Effector memory CD8-positive, alpha-beta T cell (primary cell): ENCODE data around the gene FOXN3.

Experiments used
- ATAC-seq: fragments of 150-1000 bp; cut with Tn5 transposase; replicated peaks from 2 replicates; pipeline ENCODE4 v1.10.0; 2021; ENCODE audit warnings: mild to moderate bottlenecking, moderate library complexity
- DNase-seq, 3 experiments: peaks; one replicate each; pipeline ENCODE4 v3.0.0; 2021
- H3K27ac Mint-ChIP-seq, 2 donors: one replicate each; pipeline ENCODE4 v1.8.0; 2022; ENCODE audit warnings: mild to moderate bottlenecking in 2 of 2, mixed read lengths in 2 of 2, moderate library complexity in 2 of 2
- H3K27me3 Mint-ChIP-seq, 2 donors: one replicate each; pipeline ENCODE4 v1.8.0; 2022; ENCODE audit warnings: mixed read lengths in 2 of 2
- H3K36me3 Mint-ChIP-seq: one replicate; pipeline ENCODE4 v1.8.0; 2022; ENCODE audit warnings: mild to moderate bottlenecking, moderate library complexity, mixed read lengths; ENCODE audit not compliant: insufficient read depth
- H3K4me1 Mint-ChIP-seq, 2 donors: one replicate each; pipeline ENCODE4 v1.8.0; 2022; ENCODE audit warnings: low read depth in 2 of 2, mixed read lengths in 2 of 2
- H3K4me3 Mint-ChIP-seq, 2 donors: one replicate each; pipeline ENCODE4 v1.8.0; 2022; ENCODE audit warnings: mild to moderate bottlenecking in 2 of 2, mixed read lengths in 2 of 2, moderate library complexity in 2 of 2
- H3K9me3 Mint-ChIP-seq, 2 donors: one replicate each; pipeline ENCODE4 v1.8.0; 2022; ENCODE audit warnings: mixed read lengths in 2 of 2

FOXN3 gene

DNA sequence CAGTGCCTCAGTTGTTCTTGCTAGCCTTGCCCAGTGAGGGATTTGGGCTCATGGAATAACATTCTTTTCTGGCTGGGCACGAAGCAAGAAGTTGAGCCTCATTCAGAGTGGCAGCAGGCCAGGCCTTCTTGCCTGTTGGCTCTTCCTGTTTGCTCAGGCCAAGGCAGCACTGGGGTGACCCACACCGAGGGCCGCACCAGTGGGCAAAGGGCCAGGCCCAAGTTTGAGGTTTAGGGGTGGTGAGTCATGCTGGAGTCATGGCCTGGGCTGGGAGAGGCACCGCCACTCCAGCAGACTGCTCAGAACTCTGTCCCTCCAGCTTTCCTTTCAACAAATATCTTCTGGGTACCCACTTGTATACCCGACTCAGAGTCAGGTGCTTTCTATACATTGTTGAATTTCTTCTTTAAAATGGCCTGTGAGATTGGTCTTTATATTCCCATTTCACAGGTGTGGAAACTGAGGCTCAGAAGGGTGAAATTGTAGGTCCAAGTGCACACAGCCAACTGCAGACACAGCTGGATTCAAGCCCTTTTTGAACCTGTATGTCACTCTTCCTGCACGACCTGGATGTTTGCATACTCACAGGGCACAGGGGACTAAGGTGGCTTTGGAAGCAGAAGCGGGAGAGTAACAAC lies 279.4 kb downstream of the FOXN3 start:
- Mint-ChIP-seq H3K4me3 (no peak overlapping the region), H3K4me1 (no peaks in the 10 kb centered on the region), H3K36me3 (peaks cover 2% of the 10 kb centered on the region), H3K27me3 (peaks cover 0 to 25% of the 10 kb centered on the region in 2 donors), H3K27ac (peak overlapping the region in 1 of 2 donors; percentile 19), H3K9me3 (peaks cover 10 to 18% of the 10 kb centered on the region in 2 donors)
- ATAC-seq (no peak), DNase-seq (no peak)

DNA sequence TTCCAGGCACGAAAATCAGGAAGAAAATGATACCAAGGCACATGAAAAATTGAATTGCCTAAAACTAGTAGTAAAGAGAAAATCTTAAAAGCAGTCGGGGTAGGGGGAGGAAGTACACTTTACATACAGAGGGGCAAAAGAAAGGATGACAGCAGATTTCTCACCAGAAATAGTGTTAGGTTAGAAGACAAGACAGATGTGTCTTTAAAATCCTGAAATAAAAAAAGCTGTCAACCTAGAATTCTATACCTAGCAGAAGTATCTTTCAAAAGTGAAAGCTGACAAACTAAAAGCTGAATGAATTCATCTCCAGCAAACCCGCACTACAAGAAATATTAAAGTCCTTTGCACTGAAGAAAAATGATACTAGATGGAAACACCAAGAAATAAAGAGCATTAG lies 280.4 kb downstream of the FOXN3 start:
- Mint-ChIP-seq H3K27ac (no peak overlapping the region), H3K36me3 (no peaks in the 10 kb centered on the region), H3K4me1 (no peaks in the 10 kb centered on the region), H3K27me3 (peaks cover 0 to 25% of the 10 kb centered on the region in 2 donors), H3K4me3 (no peak overlapping the region), H3K9me3 (peaks cover 10 to 18% of the 10 kb centered on the region in 2 donors)
- ATAC-seq (no peak), DNase-seq (no peak)

DNA sequence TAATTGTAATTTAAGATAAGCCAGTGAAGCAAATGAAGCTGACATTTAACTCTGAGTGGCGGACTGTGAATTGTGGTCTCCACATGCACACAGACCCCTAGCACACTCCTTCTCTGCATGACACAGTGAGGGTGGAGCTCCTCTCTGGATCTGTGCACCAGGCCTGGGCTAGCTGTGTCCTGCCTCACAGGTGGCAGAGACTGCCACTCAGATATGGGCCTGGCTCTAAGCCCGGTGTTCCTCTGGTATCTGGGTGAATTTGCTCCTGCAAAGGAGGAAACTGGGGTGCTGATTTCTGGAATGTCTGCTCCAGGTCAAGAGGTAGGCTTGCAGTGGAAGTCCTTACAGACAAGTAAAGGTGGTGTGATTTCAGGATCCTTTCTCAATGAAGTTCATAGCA lies 282.4 kb downstream of the FOXN3 start:
- Mint-ChIP-seq H3K4me3 (no peak overlapping the region), H3K4me1 (no peaks in the 10 kb centered on the region)

DNA sequence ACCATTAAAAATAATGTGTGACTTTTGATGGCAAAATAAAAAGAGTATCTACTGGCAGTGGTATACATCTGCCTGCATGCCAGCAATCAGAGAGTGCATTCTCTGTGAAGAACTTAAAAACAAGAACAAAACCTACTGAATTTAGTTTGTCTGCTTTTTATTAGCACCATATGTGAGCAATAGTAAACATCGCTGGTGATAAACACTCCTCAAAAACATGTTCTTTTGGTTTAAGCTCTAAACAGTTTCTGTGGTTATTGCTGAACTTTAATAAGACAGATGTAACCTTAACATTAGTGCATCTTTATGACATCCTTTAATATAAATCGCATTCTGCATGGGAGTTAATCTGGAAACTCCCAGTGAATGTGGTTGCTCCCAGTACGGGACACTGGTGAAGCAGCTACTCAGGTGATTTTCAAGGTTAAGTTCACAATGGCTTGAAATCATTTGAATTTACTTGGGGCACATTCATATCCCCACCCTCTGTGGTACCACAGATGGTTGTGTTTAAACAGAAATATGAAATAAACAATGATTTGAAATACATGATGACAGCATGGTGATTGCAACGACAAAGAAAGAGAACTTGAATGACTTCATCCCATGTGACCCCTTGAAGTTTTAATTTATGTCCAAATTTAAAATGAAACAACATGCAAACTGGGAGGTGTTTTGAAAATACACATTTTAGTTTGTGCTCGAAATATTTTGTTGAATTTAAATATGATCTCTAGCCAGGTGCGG lies 285.9 kb downstream of the FOXN3 start:
- no peak overlapping the region for H3K27ac Mint-ChIP-seq
- no peak for DNase-seq
- H3K36me3 Mint-ChIP-seq = no peaks in the 10 kb centered on the region

More for the DNA sequence above, 282.4 kb downstream of the FOXN3 start:
- no peak for DNase-seq
- H3K9me3 Mint-ChIP-seq = peaks cover 10 to 18% of the 10 kb centered on the region in 2 donors
- no peak overlapping the region for H3K27ac Mint-ChIP-seq
- no peaks in the 10 kb centered on the region for H3K36me3 Mint-ChIP-seq
- H3K27me3 Mint-ChIP-seq = peaks cover 0 to 17% of the 10 kb centered on the region in 2 donors
- no peak for ATAC-seq

DNA sequence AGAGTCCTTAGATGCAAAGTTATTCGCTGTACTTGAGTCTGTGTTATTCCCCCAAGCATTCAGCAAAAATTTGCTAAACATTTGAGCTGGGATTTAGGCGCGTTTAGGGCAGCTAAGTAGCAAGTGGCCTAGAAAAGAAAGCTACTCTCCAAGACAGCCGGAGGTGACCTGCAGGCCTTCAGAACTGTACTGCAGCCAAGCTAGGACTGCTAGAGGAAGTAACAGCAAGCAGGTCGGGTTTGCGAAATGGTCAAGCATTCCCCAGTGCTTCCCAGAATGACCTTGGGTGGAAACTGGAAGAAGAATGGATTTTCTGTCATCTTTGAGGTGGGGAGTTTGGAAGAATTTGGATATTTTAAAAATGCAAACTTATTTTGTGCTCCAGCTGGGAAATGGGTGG lies 287.5 kb downstream of the FOXN3 start:
- ATAC-seq = no peak
- DNase-seq = no peak
- no peak overlapping the region for H3K27ac Mint-ChIP-seq
- peaks cover 0 to 13% of the 10 kb centered on the region in 2 donors for H3K27me3 Mint-ChIP-seq
- no peaks in the 10 kb centered on the region for H3K36me3 Mint-ChIP-seq
- H3K9me3 Mint-ChIP-seq = no peaks in the 10 kb centered on the region
- no peak overlapping the region for H3K4me3 Mint-ChIP-seq
- no peaks in the 10 kb centered on the region for H3K4me1 Mint-ChIP-seq

More for the DNA sequence above, 285.9 kb downstream of the FOXN3 start:
- Mint-ChIP-seq H3K27me3 (no peaks in the 10 kb centered on the region), H3K9me3 (peaks cover 5 to 12% of the 10 kb centered on the region in 2 donors), H3K4me3 (no peak overlapping the region), H3K4me1 (no peaks in the 10 kb centered on the region)
- no peak for ATAC-seq

DNA sequence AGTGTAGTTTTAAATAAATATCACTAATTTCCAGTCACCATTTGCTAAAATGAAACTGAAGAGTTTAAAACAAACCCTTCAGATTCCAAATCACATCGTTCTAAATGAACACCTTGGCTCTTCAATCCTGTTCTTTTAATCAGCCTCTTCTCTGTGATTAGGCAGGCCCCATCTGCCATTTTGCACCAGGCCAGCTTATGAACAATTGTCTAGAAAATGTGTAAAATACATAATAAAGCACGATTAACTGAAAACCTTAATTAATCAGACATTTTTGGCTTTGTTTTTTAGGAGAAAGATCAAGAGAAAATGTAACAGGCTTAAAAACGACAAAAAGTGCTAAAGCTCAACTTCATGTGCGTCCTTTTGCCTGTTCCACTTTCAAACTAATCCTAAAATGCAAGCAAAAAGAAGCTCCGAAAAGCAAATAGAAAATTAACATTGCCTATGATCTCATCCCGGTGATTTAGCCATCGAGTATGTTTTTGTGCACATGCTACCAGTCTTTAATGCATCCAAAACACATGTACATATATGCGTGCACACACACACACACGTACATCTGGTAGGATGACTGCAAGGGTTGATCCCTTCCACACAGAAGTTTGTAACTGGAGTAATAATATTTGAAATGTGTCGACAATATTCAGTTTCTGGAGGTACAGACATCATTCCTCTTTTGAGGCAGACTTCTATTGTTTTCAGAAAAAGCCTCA lies 288.6 kb downstream of the FOXN3 start:
- Mint-ChIP-seq H3K4me3 (no peak overlapping the region), H3K9me3 (no peaks in the 10 kb centered on the region), H3K4me1 (no peaks in the 10 kb centered on the region), H3K36me3 (no peaks in the 10 kb centered on the region), H3K27me3 (peaks cover 2 to 14% of the 10 kb centered on the region in 2 donors), H3K27ac (no peak overlapping the region)
- ATAC-seq (no peak), DNase-seq (no peak)

DNA sequence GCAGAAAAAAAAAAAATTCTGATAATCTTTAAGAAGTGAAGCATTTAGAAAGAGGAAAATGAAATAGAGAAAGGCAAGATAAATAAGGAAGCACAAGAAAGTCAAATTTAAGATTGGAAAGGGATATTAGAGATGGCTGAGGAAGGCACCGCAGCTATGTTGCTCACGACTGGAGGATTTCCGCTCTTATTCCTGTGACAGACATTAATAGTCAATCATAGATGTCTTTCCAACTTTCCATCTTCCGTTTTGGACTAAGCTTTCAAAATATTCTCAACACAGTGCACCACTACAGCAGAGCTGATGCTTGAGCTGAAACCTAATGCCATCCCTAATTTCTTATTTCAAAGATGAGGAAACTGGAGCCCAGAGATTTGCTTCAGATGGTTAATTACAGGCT lies 290.6 kb downstream of the FOXN3 start:
- DNase-seq = no peak
- no peaks in the 10 kb centered on the region for H3K36me3 Mint-ChIP-seq
- no peaks in the 10 kb centered on the region for H3K9me3 Mint-ChIP-seq
- H3K27ac Mint-ChIP-seq = no peak overlapping the region
- no peak for ATAC-seq
- H3K27me3 Mint-ChIP-seq = peaks cover 10 to 34% of the 10 kb centered on the region in 2 donors
- no peaks in the 10 kb centered on the region for H3K4me1 Mint-ChIP-seq
- no peak overlapping the region for H3K4me3 Mint-ChIP-seq

DNA sequence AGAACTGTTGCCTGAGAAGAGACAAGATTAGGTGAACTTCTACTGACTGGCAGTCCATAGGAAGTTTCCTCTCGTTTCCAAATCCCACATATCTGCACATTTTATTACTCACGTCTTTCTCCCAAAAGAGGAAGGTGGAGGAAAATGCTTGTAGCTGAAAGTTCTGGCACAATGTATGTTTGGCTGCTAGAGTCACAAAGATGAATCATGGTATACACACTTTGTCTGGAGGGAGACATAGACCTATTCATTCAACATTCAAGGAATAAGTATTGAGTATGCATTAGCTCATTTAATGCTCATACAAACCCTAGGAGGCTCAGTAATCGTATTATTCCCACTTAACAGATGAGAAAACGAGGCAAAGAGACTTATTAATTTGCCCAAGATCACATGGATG lies 291.8 kb downstream of the FOXN3 start:
- Mint-ChIP-seq H3K27me3 (peaks cover 10 to 37% of the 10 kb centered on the region in 2 donors), H3K27ac (no peak overlapping the region), H3K9me3 (no peaks in the 10 kb centered on the region), H3K4me3 (no peak overlapping the region), H3K4me1 (no peaks in the 10 kb centered on the region), H3K36me3 (no peaks in the 10 kb centered on the region)
- no peak for ATAC-seq
- DNase-seq = no peak

DNA sequence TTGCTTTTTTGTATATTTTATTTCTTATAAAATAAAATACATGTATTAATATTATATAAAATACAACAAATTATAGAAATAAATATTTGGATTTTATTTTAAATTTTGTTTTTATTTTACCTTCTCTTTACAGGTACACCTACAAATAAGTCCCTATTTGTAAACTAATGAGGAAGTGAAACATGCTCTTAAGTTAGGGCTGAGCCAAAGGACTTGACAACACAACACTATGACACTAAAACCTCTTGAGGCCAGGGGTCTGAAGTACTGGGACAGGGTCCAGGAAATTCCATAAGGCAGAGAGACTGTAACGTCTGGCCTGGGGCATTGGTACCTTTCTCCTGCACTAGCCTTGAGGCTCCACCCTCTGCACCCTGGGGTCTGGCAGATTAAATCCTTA lies 293.2 kb downstream of the FOXN3 start:
- no peak overlapping the region for H3K4me3 Mint-ChIP-seq
- DNase-seq (no peak), ATAC-seq (no peak)
- H3K4me1 Mint-ChIP-seq = no peaks in the 10 kb centered on the region
- no peak overlapping the region for H3K27ac Mint-ChIP-seq
- H3K27me3 Mint-ChIP-seq = peaks cover 10 to 48% of the 10 kb centered on the region in 2 donors
- H3K36me3 Mint-ChIP-seq = no peaks in the 10 kb centered on the region
- H3K9me3 Mint-ChIP-seq = no peaks in the 10 kb centered on the region

DNA sequence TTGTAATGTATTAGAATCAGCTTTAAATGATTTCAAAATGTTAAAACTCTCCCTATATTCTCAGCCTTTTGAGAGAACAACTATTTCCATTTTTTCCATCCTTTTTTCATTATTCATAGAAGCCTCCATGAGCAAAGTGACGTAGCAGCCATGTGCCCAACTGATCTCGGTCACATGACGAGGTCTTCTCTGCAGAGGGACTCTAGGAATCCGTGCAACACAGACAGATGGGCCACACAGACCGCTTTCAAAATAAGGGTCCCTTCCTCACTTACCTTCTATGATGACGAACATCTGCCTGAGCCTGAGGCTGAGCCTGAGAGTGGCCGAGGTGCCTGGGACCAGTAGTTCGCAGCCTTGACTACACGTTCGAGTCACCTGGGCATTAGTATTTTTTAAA lies 293.8 kb downstream of the FOXN3 start:
- Mint-ChIP-seq H3K36me3 (no peaks in the 10 kb centered on the region), H3K4me1 (no peaks in the 10 kb centered on the region), H3K27me3 (peaks cover 10 to 54% of the 10 kb centered on the region in 2 donors), H3K9me3 (no peaks in the 10 kb centered on the region), H3K27ac (no peak overlapping the region), H3K4me3 (no peak overlapping the region)
- DNase-seq = no peak
- ATAC-seq = no peak

DNA sequence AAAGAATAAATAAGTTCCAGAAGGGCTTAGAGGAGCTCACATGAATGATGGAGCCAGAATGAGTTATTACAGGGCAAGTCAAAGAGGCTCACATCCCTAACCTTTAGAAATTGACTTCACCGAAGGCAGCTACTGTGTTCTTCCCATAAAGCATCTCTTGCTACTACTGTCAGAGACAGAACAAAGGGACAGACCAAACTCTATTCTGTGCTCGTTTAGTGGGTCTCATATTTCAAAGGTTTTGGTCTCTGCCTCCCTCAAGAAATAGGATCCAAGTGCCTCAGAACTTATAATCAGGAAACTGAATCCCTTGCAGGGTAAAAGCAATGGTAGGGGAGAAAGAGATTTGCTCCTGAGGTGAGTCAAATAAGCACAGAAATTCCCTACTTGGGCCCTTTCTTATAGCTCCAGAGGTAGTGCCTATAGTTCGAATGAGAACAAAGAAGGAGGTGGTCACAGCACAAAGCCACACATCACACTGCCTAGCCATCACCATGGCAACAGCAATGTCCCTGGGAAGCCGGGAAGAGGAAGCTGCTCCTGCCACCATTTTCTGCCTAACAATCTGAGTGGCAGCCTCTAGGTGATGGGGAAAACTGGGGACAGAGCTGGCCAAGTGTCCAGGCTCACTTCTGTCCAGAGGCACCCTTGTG lies 294.9 kb downstream of the FOXN3 start:
- ATAC-seq (no peak), DNase-seq (no peak)
- Mint-ChIP-seq H3K4me1 (no peaks in the 10 kb centered on the region), H3K27me3 (peaks cover 15 to 65% of the 10 kb centered on the region in 2 donors), H3K27ac (no peak overlapping the region), H3K9me3 (no peaks in the 10 kb centered on the region), H3K36me3 (no peaks in the 10 kb centered on the region), H3K4me3 (no peak overlapping the region)

DNA sequence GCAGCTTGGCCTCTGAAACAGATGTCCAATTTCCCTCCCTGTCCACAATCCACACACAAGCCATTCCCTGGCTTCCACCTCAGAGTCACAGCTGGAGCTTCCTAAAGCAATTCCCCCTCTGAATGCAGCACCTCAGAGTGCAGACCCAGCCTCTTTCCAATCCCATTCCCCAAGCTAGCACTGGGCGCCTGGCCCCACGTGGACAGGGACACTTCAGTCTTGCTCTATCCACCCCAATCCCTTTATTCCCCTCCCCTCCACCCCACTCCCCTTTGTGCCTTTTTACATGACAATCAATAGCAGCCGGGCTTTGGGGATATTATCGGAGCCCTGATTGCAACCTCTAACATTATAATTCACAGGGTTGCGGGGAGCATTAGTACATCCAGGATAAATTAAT lies 300.0 kb downstream of the FOXN3 start:
- Mint-ChIP-seq H3K36me3 (no peaks in the 10 kb centered on the region), H3K4me3 (no peak overlapping the region), H3K27me3 (peaks cover 28 to 82% of the 10 kb centered on the region in 2 donors), H3K4me1 (no peaks in the 10 kb centered on the region), H3K27ac (no peak overlapping the region), H3K9me3 (no peaks in the 10 kb centered on the region)
- DNase-seq (no peak), ATAC-seq (no peak)

DNA sequence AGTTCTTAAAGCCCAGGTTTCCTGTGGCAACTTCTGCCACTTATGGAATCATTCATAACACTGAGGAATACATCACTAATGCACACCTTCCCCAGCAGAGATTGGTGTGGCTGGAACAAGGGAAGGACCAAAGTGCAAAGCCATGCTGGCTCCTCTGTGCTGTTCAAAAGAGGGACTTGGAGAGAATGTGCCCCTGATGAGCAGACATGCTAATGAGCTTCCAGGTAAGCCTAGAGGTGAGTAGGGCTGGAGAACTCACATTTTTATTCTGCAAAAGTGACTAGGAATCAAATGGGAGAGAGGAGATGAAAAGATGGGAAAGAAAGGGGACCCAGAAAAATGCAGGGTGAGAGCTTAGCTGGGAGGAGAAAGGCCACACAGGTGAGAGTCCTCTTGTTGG lies 302.9 kb downstream of the FOXN3 start:
- H3K9me3 Mint-ChIP-seq = no peaks in the 10 kb centered on the region

More for the DNA sequence above, 302.9 kb downstream of the FOXN3 start:
- no peaks in the 10 kb centered on the region for H3K36me3 Mint-ChIP-seq
- ATAC-seq (no peak), DNase-seq (no peak)
- no peaks in the 10 kb centered on the region for H3K4me1 Mint-ChIP-seq
- no peak overlapping the region for H3K4me3 Mint-ChIP-seq
- no peak overlapping the region for H3K27ac Mint-ChIP-seq
- peaks cover 41 to 86% of the 10 kb centered on the region in 2 donors for H3K27me3 Mint-ChIP-seq
